HFF-Myc (cell line): Measurements from ENCODE around the gene CCDC158.

Source experiments
- DNase-seq: peaks from one replicate; pipeline ENCODE4 v3.0.0-alpha.2; 2011; ENCODE audit warnings: low read depth; ENCODE audit errors: extremely low read depth
- H3K4me3 ChIP-seq: replicated peaks from 2 replicates; pipeline ENCODE4 v1.5.1; 2011; ENCODE audit warnings: low read depth, mild to moderate bottlenecking, control low read depth, low read length
- TF ChIP-seq, protein P1 (sequence below): IDR thresholded peaks from 2 replicates; pipeline ENCODE4 v1.5.1; 2012; ENCODE audit warnings: mild to moderate bottlenecking, low read depth, low read length, control low read depth; ENCODE audit errors: missing control alignments

The CCDC158 gene

GRCh38 chr4:76406081-76406480 lies 14.9 kb downstream of the CCDC158 start:
- DNase-seq, result no peak
- TF ChIP-seq, protein P1, sequence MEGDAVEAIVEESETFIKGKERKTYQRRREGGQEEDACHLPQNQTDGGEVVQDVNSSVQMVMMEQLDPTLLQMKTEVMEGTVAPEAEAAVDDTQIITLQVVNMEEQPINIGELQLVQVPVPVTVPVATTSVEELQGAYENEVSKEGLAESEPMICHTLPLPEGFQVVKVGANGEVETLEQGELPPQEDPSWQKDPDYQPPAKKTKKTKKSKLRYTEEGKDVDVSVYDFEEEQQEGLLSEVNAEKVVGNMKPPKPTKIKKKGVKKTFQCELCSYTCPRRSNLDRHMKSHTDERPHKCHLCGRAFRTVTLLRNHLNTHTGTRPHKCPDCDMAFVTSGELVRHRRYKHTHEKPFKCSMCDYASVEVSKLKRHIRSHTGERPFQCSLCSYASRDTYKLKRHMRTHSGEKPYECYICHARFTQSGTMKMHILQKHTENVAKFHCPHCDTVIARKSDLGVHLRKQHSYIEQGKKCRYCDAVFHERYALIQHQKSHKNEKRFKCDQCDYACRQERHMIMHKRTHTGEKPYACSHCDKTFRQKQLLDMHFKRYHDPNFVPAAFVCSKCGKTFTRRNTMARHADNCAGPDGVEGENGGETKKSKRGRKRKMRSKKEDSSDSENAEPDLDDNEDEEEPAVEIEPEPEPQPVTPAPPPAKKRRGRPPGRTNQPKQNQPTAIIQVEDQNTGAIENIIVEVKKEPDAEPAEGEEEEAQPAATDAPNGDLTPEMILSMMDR, result no peak

DNA sequence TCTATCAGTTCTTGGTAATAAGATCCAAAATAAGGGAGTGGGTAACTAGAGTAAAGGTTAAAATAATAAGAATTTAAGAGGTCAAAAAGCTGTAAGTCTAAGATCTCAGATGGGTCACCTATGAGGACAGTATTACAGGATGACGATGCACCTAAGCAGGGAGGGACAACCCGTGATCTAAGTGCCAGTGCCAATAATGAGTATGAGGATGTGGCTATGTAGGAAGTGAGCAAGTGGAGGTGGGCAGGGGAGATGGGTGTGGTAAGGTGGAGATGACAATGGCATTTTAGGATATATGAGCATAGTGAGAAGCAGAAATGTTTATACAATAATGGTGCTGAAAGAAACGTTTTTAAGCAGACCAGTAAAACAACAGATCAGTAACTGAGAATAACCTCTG lies 19.3 kb downstream of the CCDC158 start:
- no peak overlapping the region for H3K4me3 ChIP-seq
- no peak for DNase-seq
- TF ChIP-seq, protein P1, result no peak

More at GRCh38 chr4:76406081-76406480, 14.9 kb downstream of the CCDC158 start:
- no peak overlapping the region for H3K4me3 ChIP-seq

- TF ChIP-seq, protein P1, result no peak
- DNase-seq, result no peak
- H3K4me3 ChIP-seq, result no peak overlapping the region
These were observed 32.6 kb downstream of the CCDC158 start for GRCh38 chr4:76388160-76388908.

DNA sequence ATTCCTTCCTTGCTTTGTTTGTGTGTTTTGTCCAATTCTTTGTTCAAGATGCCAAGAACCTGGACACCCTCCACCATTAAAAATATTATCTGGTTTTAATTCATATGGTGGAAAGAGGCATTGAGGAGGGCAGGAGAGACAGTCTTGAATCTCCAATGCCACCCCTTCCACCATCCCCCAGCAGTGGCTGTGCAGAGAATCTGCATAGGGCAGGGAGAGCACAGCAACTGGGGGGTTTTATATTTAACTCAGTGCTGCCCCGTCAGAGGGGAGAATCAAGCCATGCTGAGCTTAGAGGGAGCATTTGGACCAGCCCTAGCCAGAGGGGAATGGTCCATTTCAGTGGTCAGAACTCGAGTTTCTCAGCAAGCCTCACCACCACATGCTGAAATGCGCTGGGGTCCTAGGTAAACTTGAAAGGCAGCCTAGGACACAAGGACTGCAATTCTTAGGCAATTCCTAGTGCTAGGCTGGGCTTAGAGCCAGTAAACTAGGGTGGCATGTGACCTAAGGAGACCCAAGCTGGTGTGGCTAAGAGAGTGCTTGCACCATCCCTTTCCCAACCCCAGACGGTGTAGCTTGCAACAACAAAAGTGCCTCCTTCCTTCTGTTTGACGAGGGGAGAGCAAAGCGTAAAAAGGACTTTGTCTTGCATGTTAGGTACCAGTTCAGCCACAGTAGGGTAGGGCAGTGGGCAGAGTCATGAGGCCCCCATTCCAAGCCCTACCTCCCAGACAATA lies 34.2 kb downstream of the CCDC158 start:
- H3K4me3 ChIP-seq, result no peak overlapping the region
- no peak for DNase-seq
- TF ChIP-seq, protein P1, result no peak

- TF ChIP-seq, protein P1, result no peak
- no peak for DNase-seq
- no peak overlapping the region for H3K4me3 ChIP-seq
These were observed 35.0 kb downstream of the CCDC158 start for GRCh38 chr4:76385974-76386373.

- TF ChIP-seq, protein P1, result no peak
- H3K4me3 ChIP-seq, result no peak overlapping the region
- DNase-seq, result no peak
These were observed 36.9 kb downstream of the CCDC158 start for GRCh38 chr4:76384052-76384451.

GRCh38 chr4:76383001-76383400 lies 37.9 kb downstream of the CCDC158 start:
- no peak overlapping the region for H3K4me3 ChIP-seq
- TF ChIP-seq, protein P1, result no peak
- no peak for DNase-seq
